GM18526 (cell line): ENCODE results near the gene EFCAB12.

Experiments
- POLR2A ChIP-seq: IDR thresholded peaks from 3 replicates; pipeline ENCODE4 v1.6.1; 2011; ENCODE audit not compliant: insufficient read length; ENCODE audit errors: extremely low read depth

Gene EFCAB12

DNA sequence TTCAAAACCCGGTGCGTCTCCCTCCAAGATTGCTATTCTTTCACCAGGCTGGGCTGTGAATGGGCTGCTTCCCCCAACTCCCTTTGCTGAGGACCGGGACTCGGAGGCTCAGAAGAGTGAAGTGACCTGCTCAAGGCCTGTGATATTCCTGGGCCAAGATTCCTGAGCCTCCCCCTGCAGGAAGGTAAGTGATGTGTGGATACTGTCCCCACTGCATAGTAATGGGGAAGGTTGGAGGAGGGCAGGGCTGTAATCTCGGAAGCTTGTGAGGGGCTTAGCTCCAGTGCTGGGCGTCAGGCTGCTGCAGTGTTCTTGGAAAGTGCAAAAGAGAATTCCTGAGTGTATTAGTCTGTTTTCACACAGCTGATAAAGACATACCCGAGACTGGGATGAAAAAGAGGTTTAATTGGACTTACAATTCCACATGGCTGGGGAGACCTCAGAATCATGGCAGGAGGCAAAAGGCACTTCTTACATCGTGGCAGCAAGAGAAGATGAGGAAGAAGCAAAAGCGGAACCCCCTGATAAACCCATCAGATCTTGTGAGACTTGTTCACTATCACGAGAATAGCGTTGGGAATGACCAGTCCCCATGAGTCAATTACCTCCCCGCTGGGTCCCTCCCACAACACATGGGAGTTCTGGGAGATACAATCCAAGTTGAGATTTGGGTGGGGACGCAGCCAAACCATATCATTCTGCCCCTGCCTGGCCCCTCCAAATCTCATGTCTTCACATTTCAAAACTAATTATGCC lies 67.6 kb downstream of the EFCAB12 start:
- no peak for TF ChIP-seq POLR2A

DNA sequence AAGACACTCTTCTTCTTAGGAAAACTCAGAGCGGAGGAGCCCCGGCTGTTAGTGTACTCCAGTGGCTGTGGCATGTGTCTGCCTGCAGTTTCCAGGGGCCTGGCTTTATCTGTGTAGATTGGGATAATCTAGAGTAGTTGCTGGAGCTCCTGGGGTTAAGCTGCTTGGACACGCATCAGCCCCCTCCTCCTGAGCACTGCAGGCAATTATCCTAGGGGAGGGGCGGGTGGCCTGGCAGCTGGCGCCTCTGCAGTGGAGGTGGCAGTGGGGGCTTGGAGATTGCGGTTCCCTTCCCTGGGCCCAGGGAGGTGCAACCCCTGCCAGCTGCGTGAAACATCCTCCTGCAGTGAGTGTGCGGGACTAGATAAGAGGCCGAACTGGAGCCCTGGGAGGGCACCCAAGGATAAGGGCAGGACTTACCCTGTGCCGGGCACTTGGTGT lies 68.2 kb downstream of the EFCAB12 start:
- TF ChIP-seq POLR2A, result no peak

DNA sequence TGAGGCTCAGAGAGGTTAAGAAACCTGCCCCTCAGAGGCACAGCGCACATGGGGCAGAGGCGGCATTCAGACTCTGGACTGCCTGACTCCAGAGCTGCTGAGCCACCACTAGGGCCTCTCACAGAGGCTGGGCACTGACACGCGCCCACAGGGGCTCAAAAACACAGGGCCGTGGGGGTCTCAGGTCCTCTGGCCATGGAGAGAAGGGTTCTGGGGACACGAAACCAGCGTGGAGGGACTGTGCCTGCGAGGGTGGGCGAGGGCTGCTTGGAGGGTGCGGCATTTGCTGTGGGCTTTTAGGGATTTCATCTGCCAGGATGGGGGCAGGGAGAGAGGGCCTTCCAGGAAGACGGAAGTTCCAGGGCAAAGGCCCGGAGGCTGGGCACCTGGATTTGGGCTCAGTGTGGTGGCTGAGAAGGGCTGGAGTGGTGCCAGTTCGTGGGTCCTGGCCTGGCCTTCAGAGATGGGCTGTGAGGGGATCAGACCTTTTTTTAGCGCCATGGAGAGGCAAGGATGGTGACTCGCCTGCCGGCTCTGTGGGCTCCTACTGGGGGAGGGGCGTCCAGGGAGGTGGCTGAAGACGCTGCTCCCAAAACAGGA lies 69.6 kb downstream of the EFCAB12 start:
- no peak for TF ChIP-seq POLR2A

DNA sequence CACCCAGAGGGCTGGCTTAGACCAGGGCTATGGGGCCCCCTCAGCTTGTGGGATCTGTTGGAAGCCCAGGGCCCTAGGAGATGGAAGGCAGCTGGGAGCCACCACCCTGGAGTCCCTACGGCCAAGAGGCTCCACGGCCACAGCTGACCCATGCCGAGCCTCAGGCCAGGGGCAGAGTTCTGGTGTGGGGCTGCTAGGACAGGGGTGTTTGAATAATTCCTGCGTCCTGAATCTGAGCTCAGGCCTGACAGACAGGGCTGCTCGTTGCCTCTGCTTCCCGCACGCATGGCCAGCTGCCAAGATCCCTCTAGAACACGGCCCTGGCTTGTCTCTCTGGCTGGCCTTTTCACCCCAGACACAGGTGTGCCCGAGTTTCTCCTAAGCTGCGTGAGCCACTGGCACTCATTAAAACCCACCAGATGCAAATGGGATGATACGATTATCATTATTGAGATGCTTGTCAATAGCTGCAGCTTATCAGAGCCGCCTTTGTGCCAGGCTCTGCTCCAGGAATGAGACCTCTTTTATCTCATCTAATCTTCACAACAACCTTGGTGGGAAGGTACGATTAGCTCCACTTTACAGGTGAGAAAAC lies 70.2 kb downstream of the EFCAB12 start:
- TF ChIP-seq POLR2A, result no peak

DNA sequence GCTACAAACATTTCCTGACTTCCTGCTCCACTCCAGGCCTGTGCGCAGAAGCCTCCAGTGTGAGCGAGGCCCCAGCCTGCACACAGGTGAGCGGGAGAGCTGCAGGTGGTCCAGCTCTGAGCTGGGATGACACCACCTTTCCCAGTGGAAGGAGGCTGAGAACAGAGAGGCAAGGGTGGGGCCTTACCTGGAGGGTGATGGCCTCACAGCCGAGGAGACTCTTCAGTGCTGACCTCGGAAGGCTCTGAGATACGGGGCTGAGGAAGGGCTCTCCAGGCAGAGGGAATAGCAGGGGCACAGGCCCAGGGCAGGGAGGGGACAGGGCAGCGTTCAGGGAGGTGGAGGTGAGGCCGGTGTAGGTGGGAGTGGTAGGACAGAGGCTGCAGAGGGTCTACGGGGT lies 70.8 kb downstream of the EFCAB12 start:
- TF ChIP-seq POLR2A, result no peak

DNA sequence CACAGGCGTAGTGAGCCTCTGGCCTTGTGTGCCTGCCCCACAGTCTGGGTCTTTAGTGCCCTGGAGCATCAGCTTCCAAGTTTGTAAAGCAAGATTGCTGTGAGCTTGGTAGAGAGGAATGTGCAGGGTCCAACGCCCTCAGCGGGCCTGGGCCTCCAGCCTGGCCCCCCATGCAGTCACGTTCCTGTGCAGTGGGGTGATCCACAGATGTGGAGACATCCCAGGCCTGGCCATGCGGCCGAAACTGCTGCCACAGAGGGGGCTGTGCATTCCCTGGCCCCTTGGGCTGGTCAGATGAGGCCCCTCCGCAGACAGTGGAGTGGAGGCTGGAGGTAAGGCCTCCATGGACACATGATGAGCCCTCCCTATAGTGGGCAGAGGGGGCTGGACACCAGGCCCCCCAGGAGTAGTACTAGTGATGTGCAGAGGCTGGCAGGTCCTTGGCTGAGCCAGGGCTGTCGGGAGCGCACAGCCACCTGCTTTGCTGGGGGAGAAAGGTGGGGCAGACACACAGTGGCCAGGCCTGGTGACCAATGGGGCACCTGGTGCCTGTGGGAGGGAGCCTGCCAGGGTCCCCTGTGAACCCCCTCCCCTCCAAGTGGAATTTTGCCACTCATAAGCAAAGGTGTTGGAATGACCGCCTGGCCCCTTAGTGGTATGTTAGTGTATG lies 71.5 kb downstream of the EFCAB12 start:
- no peak for TF ChIP-seq POLR2A

DNA sequence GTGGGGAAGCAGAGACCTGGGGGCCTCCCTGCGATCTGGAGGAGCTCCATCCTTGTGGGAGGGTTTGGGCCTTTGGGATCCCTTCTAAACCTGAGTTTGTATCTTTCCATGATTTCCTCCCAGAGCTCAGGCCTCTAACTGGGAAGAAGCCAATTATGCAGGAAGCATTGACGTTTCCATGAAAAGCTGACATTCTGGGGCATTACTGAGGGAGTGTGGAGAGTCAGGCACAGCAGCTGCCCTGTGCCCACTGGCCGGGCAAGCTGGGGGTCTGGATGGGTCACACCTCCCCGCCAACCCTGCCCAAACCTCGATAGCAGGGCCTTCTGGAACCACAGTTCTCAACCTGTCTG lies 74.9 kb downstream of the EFCAB12 start:
- TF ChIP-seq POLR2A, result no peak

DNA sequence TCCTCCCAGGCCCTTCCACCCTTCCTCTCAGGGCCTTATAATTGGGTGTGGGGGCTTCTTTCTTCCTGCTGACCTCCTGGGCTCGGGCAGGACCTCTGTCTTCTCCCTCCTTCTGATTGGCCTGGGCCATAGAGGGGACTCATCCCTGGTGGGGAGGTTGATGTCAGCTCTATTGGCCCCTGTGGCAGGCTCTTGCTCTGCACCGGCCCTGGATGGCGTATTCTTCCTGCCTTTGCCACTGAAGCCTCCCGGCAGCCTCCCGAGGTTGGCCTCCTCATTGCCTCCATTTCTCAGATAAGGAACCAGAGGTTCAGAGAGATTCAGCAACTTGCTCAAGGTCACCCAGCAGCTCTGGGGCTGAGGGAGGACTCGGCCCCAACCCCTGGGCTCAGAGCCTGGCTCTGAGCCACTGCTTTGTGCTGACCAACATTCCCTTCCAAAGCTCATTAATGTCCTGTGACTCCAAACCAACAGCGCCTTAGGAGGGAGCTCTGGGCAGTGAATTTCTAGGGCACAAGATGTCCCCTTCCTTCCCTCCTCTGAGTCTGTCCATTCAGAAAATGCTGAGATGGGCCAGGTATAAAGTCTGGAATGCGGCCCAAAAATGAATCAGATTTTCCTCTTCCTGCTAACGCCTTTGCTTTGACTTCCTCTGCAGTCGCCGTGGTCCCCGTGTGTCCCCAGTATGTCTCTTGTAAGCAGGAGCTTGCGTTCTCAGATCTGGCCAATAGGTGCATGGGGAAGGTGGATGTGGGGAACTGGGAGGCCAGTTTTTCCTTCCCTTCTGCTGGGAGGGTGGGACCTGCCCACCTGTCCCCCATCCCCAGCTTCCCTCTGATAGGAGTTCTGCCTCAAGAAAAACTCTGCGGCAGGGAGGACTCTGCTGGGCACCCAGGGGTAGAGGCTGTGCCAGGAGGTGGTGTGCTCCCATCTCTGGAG lies 75.5 kb downstream of the EFCAB12 start:
- no peak for TF ChIP-seq POLR2A

DNA sequence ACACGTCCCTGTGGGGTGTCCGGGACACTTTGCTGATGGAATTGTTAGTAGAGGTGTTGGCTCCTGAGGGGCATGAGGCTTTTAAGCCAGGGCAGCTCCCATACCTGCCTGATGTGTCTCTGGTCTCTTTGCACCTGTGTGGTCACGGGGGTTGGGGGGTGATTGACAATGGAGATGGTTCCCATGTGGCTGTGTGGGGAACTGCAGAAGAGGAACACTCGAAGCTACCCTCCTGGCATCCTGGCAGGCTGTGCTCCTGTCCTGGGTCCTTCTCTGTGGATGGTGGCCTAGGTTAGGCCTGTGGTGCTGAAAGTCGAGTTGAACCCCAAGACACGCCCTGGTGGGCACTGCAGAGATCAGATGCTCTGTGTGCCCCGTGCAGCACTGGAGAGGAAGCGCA lies 76.4 kb downstream of the EFCAB12 start:
- TF ChIP-seq POLR2A, result no peak
